ENCODE measurements around the gene GRIA1. TPM values are rescaled to one million over a fixed set of nuclear protein-coding genes. Genes with fewer than 3 reads are reported as not detected.

Gene GRIA1
- total RNA-seq, 4 donors from 2014 or later = 1.7 TPM; not detected in 3

- no peaks in the 10 kb centered on the region for H3K36me3 ChIP-seq
- no peak for TF ChIP-seq CTCF (IDR thresholded peaks at IDR 0.05)
- TF ChIP-seq POLR2A (IDR thresholded peaks at IDR 0.05) = no peak
Observed at GRCh38 chr5:153794327-153794726, 303.9 kb downstream of the GRIA1 start.

GRCh38 chr5:153796527-153796926 lies 306.1 kb downstream of the GRIA1 start:
- Histone ChIP-seq H3K4me3 (no peak overlapping the region), H3K9me3 (no peaks in the 10 kb centered on the region), H3K4me1 (no peaks in the 10 kb centered on the region), H3K27ac (no peak overlapping the region), H3K36me3 (no peaks in the 10 kb centered on the region), H3K27me3 (no peaks in the 10 kb centered on the region)
- TF ChIP-seq POLR2A (IDR thresholded peaks at IDR 0.05) = no peak
- no peak for DNase-seq

More at GRCh38 chr5:153794327-153794726, 303.9 kb downstream of the GRIA1 start:
- H3K9me3 ChIP-seq = no peaks in the 10 kb centered on the region
- H3K27me3 ChIP-seq = no peaks in the 10 kb centered on the region
- no peak overlapping the region for H3K27ac ChIP-seq
- no peak for DNase-seq
- no peaks in the 10 kb centered on the region for H3K4me1 ChIP-seq
- H3K4me3 ChIP-seq = no peak overlapping the region

- H3K36me3 ChIP-seq = no peaks in the 10 kb centered on the region
- H3K4me1 ChIP-seq = no peaks in the 10 kb centered on the region
- DNase-seq = no peak
- TF ChIP-seq POLR2A (IDR thresholded peaks at IDR 0.05) (no peak), CTCF (IDR thresholded peaks at IDR 0.05) (no peak)
- no peaks in the 10 kb centered on the region for H3K27me3 ChIP-seq
- no peak overlapping the region for H3K27ac ChIP-seq
- H3K9me3 ChIP-seq = no peaks in the 10 kb centered on the region
- no peak overlapping the region for H3K4me3 ChIP-seq
Observed at GRCh38 chr5:153797484-153797883, 307.0 kb downstream of the GRIA1 start.

GRCh38 chr5:153798830-153799229 lies 308.4 kb downstream of the GRIA1 start:
- Histone ChIP-seq H3K4me1 (no peaks in the 10 kb centered on the region), H3K27me3 (no peaks in the 10 kb centered on the region), H3K4me3 (no peak overlapping the region), H3K36me3 (no peaks in the 10 kb centered on the region), H3K9me3 (no peaks in the 10 kb centered on the region), H3K27ac (no peak overlapping the region)
- DNase-seq = no peak
- TF ChIP-seq CTCF (IDR thresholded peaks at IDR 0.05) (no peak), POLR2A (IDR thresholded peaks at IDR 0.05) (no peak)

GRCh38 chr5:153799466-153799865 lies 309.0 kb downstream of the GRIA1 start:
- TF ChIP-seq CTCF (IDR thresholded peaks at IDR 0.05) = no peak
- no peak for TF ChIP-seq POLR2A (IDR thresholded peaks at IDR 0.05)
- no peaks in the 10 kb centered on the region for H3K27me3 ChIP-seq
- no peaks in the 10 kb centered on the region for H3K4me1 ChIP-seq
- no peaks in the 10 kb centered on the region for H3K9me3 ChIP-seq
- no peak for DNase-seq
- H3K4me3 ChIP-seq = no peak overlapping the region
- no peaks in the 10 kb centered on the region for H3K36me3 ChIP-seq
- no peak overlapping the region for H3K27ac ChIP-seq

GRCh38 chr5:153802050-153802821 lies 311.8 kb downstream of the GRIA1 start:
- TF ChIP-seq POLR2A (IDR thresholded peaks at IDR 0.05) (no peak), CTCF (IDR thresholded peaks at IDR 0.05) (no peak)
- H3K27me3 ChIP-seq = no peaks in the 10 kb centered on the region
- H3K36me3 ChIP-seq = no peaks in the 10 kb centered on the region
- no peak overlapping the region for H3K4me3 ChIP-seq
- H3K9me3 ChIP-seq = no peaks in the 10 kb centered on the region
- H3K27ac ChIP-seq = no peak overlapping the region
- no peaks in the 10 kb centered on the region for H3K4me1 ChIP-seq
- no peak for DNase-seq
